HEK293 (cell line): ENCODE data around the gene AK1.
A peak's percentile ranks its signal among the peaks of the same experiment; 100 is the strongest.

Experiments
- CTCF ChIA-PET: fragments of 350-600 bp; formaldehyde crosslinking; extraction: SDS; loops from one replicate; lab custom pipeline; 2021; ENCODE audit warnings: antibody characterized with exemption; lab: Yijun Ruan, JAX
- POLR2A ChIA-PET: fragments of 300-600 bp; formaldehyde crosslinking; extraction: SDS; loops from one replicate; lab custom pipeline; 2020; ENCODE audit warnings: antibody characterized with exemption, inconsistent platforms; lab: Yijun Ruan, JAX
- H3K27ac ChIP-seq: fragments of 200-500 bp; sonication (Bioruptor generic); 2 replicates; pipeline ENCODE4 v1.5.1; 2014; ENCODE audit warnings: low read depth, low read length, control low read depth, inconsistent platforms; ENCODE audit errors: extremely low read depth
- H3K36me3 ChIP-seq, 2 experiments: fragments of 200-500 bp in 1 of 2; sonication (Bioruptor generic) in 1 of 2; 1 replicate in 1 of 2; 2 replicates in 1 of 2; pipeline ENCODE4 v1.5.1; 2014 to 2017; ENCODE audit warnings: inconsistent platforms in 2 of 2, low read length in 2 of 2; ENCODE audit not compliant: control insufficient read depth in 2 of 2, insufficient read depth in 1 of 2
- H3K4me1 ChIP-seq: fragments of 200-500 bp; sonication (Bioruptor generic); 2 replicates; pipeline ENCODE4 v1.5.1; 2014; ENCODE audit warnings: mild to moderate bottlenecking, low read length, inconsistent platforms; ENCODE audit not compliant: control insufficient read depth, insufficient read depth
- H3K4me3 ChIP-seq: 2 replicates; pipeline ENCODE4 v1.5.1; 2011; ENCODE audit warnings: low read depth, mild to moderate bottlenecking, control low read depth, low read length, moderate library complexity
- H3K9me3 ChIP-seq: fragments of 200-500 bp; sonication (Bioruptor generic); 2 replicates; pipeline ENCODE4 v1.5.1; 2014; ENCODE audit warnings: low read depth, low read length, inconsistent platforms; ENCODE audit not compliant: control insufficient read depth, insufficient read depth
- EGR2 ChIP-seq: fragments of 450-650 bp; formaldehyde crosslinking; IDR thresholded peaks from 2 replicates; pipeline ENCODE4 v1.5.1; 2016; ENCODE audit warnings: low read depth, missing biosample characterization, missing genetic modification characterization
- GLIS2 ChIP-seq: fragments of 450-650 bp; formaldehyde crosslinking; IDR thresholded peaks from 2 replicates; pipeline ENCODE4 v1.5.1; 2016; ENCODE audit warnings: missing biosample characterization, missing genetic modification characterization
- KLF7 ChIP-seq: fragments of 450-650 bp; formaldehyde crosslinking; IDR thresholded peaks from 2 replicates; pipeline ENCODE4 v1.5.1; 2016; ENCODE audit warnings: missing biosample characterization, missing genetic modification characterization, borderline replicate concordance
- SP2 ChIP-seq: fragments of 450-650 bp; formaldehyde crosslinking; IDR thresholded peaks from 2 replicates; pipeline ENCODE4 v1.5.1; 2016; ENCODE audit warnings: missing biosample characterization, missing genetic modification characterization
- SP7 ChIP-seq: fragments of 450-650 bp; formaldehyde crosslinking; IDR thresholded peaks from 2 replicates; pipeline ENCODE4 v1.5.1; 2016; ENCODE audit warnings: missing biosample characterization, missing genetic modification characterization
- YY1 ChIP-seq: fragments of 450-650 bp; formaldehyde crosslinking; IDR thresholded peaks from 2 replicates; pipeline ENCODE4 v1.5.1; 2018; ENCODE audit warnings: missing biosample characterization, missing genetic modification characterization
- ZFP3 ChIP-seq: fragments of 450-650 bp; formaldehyde crosslinking; IDR thresholded peaks from 2 replicates; pipeline ENCODE4 v1.5.1; 2016; ENCODE audit warnings: low read depth, missing biosample characterization, missing genetic modification characterization
- ZNF10 ChIP-seq: fragments of 450-650 bp; formaldehyde crosslinking; IDR thresholded peaks from 2 replicates; pipeline ENCODE4 v1.5.1; 2017; ENCODE audit warnings: missing biosample characterization, missing genetic modification characterization
- ZNF23 ChIP-seq: fragments of 450-650 bp; formaldehyde crosslinking; IDR thresholded peaks from 2 replicates; pipeline ENCODE4 v1.5.1; 2016; ENCODE audit warnings: missing biosample characterization, missing genetic modification characterization, borderline replicate concordance
- ZNF24 ChIP-seq: fragments of 450-650 bp; formaldehyde crosslinking; IDR thresholded peaks from 2 replicates; pipeline ENCODE4 v1.5.1; 2016; ENCODE audit warnings: missing biosample characterization, missing genetic modification characterization
- ZNF311 ChIP-seq: fragments of 450-650 bp; formaldehyde crosslinking; IDR thresholded peaks from 2 replicates; pipeline ENCODE4 v1.5.1; 2017; ENCODE audit warnings: missing biosample characterization, missing genetic modification characterization, borderline replicate concordance
- ZNF335 ChIP-seq: fragments of 450-650 bp; formaldehyde crosslinking; conservative IDR thresholded peaks from 2 replicates; pipeline ENCODE4 v1.5.1; 2016; ENCODE audit warnings: missing biosample characterization, missing genetic modification characterization
- ZNF585B ChIP-seq: fragments of 450-650 bp; formaldehyde crosslinking; IDR thresholded peaks from 2 replicates; pipeline ENCODE4 v1.5.1; 2016; ENCODE audit warnings: missing biosample characterization, missing genetic modification characterization
- ZNF600 ChIP-seq: fragments of 450-650 bp; formaldehyde crosslinking; IDR thresholded peaks from 2 replicates; pipeline ENCODE4 v1.5.1; 2016; ENCODE audit warnings: missing biosample characterization, missing genetic modification characterization
- ZNF664 ChIP-seq: fragments of 450-650 bp; formaldehyde crosslinking; IDR thresholded peaks from 2 replicates; pipeline ENCODE4 v1.5.1; 2016; ENCODE audit warnings: missing biosample characterization, missing genetic modification characterization
- ZSCAN16 ChIP-seq: fragments of 450-650 bp; formaldehyde crosslinking; IDR thresholded peaks from 2 replicates; pipeline ENCODE4 v1.5.1; 2016; ENCODE audit warnings: missing biosample characterization, missing genetic modification characterization
- ZXDB ChIP-seq: fragments of 450-650 bp; formaldehyde crosslinking; IDR thresholded peaks from 2 replicates; pipeline ENCODE4 v1.5.1; 2016; ENCODE audit warnings: missing biosample characterization, missing genetic modification characterization
- TF ChIP-seq, protein P1 (sequence below): fragments of 450-650 bp; formaldehyde crosslinking; IDR thresholded peaks from 2 replicates; pipeline ENCODE4 v1.5.1; 2016; ENCODE audit warnings: missing biosample characterization, missing genetic modification characterization
- TF ChIP-seq, protein P2 (sequence below): fragments of 450-650 bp; formaldehyde crosslinking; IDR thresholded peaks from 2 replicates; pipeline ENCODE4 v1.5.1; 2016; ENCODE audit warnings: missing biosample characterization, missing genetic modification characterization
- TF ChIP-seq, protein P3 (sequence below): fragments of 450-650 bp; formaldehyde crosslinking; IDR thresholded peaks from 2 replicates; pipeline ENCODE4 v1.5.1; 2016; ENCODE audit warnings: missing biosample characterization, missing genetic modification characterization
- TF ChIP-seq, protein P4 (sequence below): fragments of 450-650 bp; formaldehyde crosslinking; IDR thresholded peaks from 2 replicates; pipeline ENCODE4 v1.5.1; 2017; ENCODE audit warnings: missing biosample characterization, missing genetic modification characterization
- TF ChIP-seq, protein P5 (sequence below): fragments of 450-650 bp; formaldehyde crosslinking; IDR thresholded peaks from 2 replicates; pipeline ENCODE4 v1.5.1; 2016; ENCODE audit warnings: missing biosample characterization, missing genetic modification characterization
- TF ChIP-seq, protein P6 (sequence below): fragments of 450-650 bp; formaldehyde crosslinking; conservative IDR thresholded peaks from 2 replicates; pipeline ENCODE4 v1.5.1; 2016; ENCODE audit warnings: low read depth, missing biosample characterization, missing genetic modification characterization

Gene AK1

DNA sequence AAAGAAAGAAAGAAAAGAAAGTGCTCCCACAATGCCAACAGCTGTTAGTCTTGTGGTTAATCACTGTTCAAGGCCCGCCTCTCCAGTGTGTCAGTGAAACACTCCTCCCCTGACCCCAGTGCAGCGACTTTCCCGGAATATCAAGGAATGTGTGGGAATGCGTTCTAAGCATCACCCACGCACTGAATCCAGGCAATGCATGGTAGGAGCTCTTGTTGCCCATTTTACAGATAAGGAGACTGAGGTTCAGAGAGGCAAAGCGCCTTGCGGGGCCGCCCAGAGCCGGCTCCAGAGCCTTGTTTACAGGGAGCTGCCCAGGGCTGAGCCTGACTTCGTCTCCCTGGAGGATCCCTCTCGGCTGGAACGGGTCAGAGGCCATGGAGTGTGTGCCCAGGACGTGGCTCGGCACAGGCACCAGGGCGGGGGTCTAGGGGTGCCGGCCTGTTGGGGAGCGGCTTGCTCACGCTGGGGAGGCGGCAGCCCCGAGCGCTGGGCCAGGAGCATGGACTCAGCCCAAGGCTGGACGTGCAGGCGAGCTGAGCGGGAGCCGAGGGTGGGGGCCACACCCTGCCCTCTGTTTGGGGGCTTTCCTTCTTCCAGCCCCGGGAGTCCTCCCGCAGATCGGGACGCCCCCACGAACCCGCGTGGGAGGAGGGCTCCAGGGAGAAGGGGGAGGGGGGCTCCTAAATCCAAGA, 21.1 kb upstream of the AK1 start (continued):
- TF ChIP-seq, protein P1, sequence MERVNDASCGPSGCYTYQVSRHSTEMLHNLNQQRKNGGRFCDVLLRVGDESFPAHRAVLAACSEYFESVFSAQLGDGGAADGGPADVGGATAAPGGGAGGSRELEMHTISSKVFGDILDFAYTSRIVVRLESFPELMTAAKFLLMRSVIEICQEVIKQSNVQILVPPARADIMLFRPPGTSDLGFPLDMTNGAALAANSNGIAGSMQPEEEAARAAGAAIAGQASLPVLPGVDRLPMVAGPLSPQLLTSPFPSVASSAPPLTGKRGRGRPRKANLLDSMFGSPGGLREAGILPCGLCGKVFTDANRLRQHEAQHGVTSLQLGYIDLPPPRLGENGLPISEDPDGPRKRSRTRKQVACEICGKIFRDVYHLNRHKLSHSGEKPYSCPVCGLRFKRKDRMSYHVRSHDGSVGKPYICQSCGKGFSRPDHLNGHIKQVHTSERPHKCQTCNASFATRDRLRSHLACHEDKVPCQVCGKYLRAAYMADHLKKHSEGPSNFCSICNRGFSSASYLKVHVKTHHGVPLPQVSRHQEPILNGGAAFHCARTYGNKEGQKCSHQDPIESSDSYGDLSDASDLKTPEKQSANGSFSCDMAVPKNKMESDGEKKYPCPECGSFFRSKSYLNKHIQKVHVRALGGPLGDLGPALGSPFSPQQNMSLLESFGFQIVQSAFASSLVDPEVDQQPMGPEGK (tag by site-specific recombination) = peak; percentile 93
- no peak for TF ChIP-seq ZSCAN16 (tag by site-specific recombination)
- no peak for TF ChIP-seq ZNF585B (tag by site-specific recombination)
- TF ChIP-seq, protein P2, sequence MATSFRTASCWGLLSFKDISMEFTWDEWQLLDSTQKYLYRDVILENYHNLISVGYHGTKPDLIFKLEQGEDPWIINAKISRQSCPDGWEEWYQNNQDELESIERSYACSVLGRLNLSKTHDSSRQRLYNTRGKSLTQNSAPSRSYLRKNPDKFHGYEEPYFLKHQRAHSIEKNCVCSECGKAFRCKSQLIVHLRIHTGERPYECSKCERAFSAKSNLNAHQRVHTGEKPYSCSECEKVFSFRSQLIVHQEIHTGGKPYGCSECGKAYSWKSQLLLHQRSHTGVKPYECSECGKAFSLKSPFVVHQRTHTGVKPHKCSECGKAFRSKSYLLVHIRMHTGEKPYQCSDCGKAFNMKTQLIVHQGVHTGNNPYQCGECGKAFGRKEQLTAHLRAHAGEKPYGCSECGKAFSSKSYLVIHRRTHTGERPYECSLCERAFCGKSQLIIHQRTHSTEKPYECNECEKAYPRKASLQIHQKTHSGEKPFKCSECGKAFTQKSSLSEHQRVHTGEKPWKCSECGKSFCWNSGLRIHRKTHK = no peak
- TF ChIP-seq, protein P3, sequence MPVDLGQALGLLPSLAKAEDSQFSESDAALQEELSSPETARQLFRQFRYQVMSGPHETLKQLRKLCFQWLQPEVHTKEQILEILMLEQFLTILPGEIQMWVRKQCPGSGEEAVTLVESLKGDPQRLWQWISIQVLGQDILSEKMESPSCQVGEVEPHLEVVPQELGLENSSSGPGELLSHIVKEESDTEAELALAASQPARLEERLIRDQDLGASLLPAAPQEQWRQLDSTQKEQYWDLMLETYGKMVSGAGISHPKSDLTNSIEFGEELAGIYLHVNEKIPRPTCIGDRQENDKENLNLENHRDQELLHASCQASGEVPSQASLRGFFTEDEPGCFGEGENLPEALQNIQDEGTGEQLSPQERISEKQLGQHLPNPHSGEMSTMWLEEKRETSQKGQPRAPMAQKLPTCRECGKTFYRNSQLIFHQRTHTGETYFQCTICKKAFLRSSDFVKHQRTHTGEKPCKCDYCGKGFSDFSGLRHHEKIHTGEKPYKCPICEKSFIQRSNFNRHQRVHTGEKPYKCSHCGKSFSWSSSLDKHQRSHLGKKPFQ (tag by site-specific recombination) = no peak
- TF ChIP-seq YY1 (tag by site-specific recombination) = no peak
- 0 out of 2 replicates have a peak, but pooled peaks have one; percentile 33 for TF ChIP-seq SP7
- peak; percentile 54; the same call in 1 of the 2 replicates for TF ChIP-seq ZFP3
- no peak for TF ChIP-seq ZNF24 (tag by site-specific recombination)
- TF ChIP-seq EGR2 (tag by site-specific recombination) = peak; percentile 63
- TF ChIP-seq ZNF664 (tag by site-specific recombination) = no peak

DNA sequence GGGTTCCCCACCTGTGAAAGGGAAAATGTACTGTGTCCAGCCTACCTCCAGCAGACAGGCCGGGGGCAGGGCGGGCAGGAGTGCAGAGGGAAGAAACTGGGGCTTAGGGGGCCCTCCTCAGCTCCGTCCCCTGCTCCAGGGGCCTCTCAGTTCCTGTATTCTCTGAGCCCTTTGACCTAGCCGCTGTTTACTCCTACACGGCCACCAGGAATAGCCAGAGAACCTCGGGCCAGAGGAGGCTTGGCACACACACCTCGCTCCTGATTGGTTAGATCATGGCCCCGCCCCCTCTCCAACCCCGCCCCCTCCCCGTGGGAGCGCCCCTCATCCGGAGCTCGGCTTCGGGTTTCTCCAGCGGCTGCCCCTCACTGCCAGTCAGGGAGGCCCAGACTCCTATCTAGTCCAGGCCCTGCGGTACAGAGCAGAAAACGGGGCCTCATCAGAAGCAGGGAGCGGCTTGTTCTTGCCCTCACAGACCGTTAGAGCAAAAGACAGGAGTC, 19.8 kb upstream of the AK1 start:
- Histone ChIP-seq H3K9me3 (no peaks in the 10 kb centered on the region), H3K27ac (no peak overlapping the region), H3K36me3 (peaks cover 0 to 47% of the 10 kb centered on the region in 2 experiments; a peak in 1 of 3 replicates), H3K4me1 (no peaks in the 10 kb centered on the region), H3K4me3 (no peak overlapping the region)
- ChIA-PET POLR2A (interaction anchor here (0.6 to 1.4 kb wide), 7 partner anchors 10 to 446 kb away, joined by 3 to 7 read pairs (median 4); partner anchors contain the start of genes LRSAM1 and RPL12), CTCF (interaction anchor here (0.6 to 1.3 kb wide), 2 partner anchors 24 to 71 kb away, joined by 5 read pairs; no protein-coding TSS in a partner anchor)
- TF ChIP-seq ZXDB (tag by site-specific recombination) = no peak
- peak; percentile 41; the same call in 1 of the 2 replicates for TF ChIP-seq ZNF335 (tag by site-specific recombination)
- TF ChIP-seq, protein P4, sequence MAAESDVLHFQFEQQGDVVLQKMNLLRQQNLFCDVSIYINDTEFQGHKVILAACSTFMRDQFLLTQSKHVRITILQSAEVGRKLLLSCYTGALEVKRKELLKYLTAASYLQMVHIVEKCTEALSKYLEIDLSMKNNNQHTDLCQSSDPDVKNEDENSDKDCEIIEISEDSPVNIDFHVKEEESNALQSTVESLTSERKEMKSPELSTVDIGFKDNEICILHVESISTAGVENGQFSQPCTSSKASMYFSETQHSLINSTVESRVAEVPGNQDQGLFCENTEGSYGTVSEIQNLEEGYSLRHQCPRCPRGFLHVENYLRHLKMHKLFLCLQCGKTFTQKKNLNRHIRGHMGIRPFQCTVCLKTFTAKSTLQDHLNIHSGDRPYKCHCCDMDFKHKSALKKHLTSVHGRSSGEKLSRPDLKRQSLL (tag by site-specific recombination) = no peak
- TF ChIP-seq, protein P5, sequence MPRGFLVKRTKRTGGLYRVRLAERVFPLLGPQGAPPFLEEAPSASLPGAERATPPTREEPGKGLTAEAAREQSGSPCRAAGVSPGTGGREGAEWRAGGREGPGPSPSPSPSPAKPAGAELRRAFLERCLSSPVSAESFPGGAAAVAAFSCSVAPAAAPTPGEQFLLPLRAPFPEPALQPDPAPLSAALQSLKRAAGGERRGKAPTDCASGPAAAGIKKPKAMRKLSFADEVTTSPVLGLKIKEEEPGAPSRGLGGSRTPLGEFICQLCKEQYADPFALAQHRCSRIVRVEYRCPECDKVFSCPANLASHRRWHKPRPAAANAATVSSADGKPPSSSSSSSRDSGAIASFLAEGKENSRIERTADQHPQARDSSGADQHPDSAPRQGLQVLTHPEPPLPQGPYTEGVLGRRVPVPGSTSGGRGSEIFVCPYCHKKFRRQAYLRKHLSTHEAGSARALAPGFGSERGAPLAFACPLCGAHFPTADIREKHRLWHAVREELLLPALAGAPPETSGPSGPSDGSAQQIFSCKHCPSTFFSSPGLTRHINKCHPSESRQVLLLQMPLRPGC (tag by site-specific recombination) = no peak
- TF ChIP-seq, protein P6, sequence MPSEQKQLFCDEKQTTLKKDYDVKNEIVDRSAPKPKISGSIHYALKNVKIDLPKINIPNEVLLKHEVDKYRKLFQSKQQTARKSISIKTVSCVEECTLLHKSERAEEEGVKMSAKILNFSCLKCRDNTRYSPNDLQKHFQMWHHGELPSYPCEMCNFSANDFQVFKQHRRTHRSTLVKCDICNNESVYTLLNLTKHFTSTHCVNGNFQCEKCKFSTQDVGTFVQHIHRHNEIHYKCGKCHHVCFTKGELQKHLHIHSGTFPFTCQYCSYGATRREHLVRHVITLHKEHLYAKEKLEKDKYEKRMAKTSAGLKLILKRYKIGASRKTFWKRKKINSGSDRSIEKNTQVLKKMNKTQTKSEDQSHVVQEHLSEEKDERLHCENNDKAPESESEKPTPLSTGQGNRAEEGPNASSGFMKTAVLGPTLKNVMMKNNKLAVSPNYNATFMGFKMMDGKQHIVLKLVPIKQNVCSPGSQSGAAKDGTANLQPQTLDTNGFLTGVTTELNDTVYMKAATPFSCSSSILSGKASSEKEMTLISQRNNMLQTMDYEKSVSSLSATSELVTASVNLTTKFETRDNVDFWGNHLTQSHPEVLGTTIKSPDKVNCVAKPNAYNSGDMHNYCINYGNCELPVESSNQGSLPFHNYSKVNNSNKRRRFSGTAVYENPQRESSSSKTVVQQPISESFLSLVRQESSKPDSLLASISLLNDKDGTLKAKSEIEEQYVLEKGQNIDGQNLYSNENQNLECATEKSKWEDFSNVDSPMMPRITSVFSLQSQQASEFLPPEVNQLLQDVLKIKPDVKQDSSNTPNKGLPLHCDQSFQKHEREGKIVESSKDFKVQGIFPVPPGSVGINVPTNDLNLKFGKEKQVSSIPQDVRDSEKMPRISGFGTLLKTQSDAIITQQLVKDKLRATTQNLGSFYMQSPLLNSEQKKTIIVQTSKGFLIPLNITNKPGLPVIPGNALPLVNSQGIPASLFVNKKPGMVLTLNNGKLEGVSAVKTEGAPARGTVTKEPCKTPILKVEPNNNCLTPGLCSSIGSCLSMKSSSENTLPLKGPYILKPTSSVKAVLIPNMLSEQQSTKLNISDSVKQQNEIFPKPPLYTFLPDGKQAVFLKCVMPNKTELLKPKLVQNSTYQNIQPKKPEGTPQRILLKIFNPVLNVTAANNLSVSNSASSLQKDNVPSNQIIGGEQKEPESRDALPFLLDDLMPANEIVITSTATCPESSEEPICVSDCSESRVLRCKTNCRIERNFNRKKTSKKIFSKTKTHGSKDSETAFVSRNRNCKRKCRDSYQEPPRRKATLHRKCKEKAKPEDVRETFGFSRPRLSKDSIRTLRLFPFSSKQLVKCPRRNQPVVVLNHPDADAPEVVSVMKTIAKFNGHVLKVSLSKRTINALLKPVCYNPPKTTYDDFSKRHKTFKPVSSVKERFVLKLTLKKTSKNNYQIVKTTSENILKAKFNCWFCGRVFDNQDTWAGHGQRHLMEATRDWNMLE (tag by site-specific recombination) = no peak
- TF ChIP-seq GLIS2 (tag by site-specific recombination) = peak; percentile 45; the same call in 1 of the 2 replicates
- TF ChIP-seq ZNF23 = no peak
- TF ChIP-seq EGR2 (tag by site-specific recombination) = no peak
- TF ChIP-seq SP2 = peak; percentile 13
- peak; percentile 82 for TF ChIP-seq ZNF10 (tag by site-specific recombination)
- TF ChIP-seq ZNF600 (tag by site-specific recombination) = no peak
- no peak for TF ChIP-seq ZNF311 (tag by site-specific recombination)
- no peak for TF ChIP-seq KLF7
